ENCODE results near the gene MEGF10. TPM values are rescaled to one million over a fixed set of nuclear protein-coding genes. Genes with fewer than 3 reads are reported as not detected.

The MEGF10 gene
- polyA plus RNA-seq, 1 experiment, result not detected

DNA sequence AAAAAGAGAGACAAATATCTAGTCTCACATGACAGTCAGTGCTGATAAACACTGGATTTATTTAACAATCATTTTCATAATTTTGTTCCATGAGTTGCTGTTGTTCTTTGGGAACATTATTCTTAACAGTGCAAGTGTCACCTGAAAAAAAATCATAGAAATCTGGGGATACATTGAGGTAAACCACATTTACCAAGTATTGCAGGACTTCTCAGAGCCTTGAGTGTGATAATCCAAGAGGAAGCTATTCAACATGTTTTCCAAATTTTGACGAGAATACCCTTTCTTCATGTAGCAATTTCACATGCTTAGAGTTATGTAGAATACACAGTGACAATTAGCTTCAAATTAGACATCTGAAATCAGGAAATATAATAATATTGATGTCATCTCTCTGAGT, 108.5 kb downstream of the MEGF10 start:
- H3K27me3 ChIP-seq (ENCODE audit: control insufficient read depth, insufficient read depth, low read length), result no peaks in the 10 kb centered on the region; the same call in 1 of the 2 replicates
- CTCF ChIA-PET, result interaction anchor here (0.9 kb wide), 1 partner anchor 28 kb away, joined by 3 read pairs; no protein-coding TSS in a partner anchor
- H3K36me3 ChIP-seq (ENCODE audit: control insufficient read depth, insufficient read depth, low read length), result no peaks in the 10 kb centered on the region
- H3K4me3 ChIP-seq (ENCODE audit: low read depth, low read length), result no peak overlapping the region
- TF ChIP-seq, protein P1, sequence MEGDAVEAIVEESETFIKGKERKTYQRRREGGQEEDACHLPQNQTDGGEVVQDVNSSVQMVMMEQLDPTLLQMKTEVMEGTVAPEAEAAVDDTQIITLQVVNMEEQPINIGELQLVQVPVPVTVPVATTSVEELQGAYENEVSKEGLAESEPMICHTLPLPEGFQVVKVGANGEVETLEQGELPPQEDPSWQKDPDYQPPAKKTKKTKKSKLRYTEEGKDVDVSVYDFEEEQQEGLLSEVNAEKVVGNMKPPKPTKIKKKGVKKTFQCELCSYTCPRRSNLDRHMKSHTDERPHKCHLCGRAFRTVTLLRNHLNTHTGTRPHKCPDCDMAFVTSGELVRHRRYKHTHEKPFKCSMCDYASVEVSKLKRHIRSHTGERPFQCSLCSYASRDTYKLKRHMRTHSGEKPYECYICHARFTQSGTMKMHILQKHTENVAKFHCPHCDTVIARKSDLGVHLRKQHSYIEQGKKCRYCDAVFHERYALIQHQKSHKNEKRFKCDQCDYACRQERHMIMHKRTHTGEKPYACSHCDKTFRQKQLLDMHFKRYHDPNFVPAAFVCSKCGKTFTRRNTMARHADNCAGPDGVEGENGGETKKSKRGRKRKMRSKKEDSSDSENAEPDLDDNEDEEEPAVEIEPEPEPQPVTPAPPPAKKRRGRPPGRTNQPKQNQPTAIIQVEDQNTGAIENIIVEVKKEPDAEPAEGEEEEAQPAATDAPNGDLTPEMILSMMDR (IDR thresholded peaks at IDR 0.05; ENCODE audit: insufficient read depth, low read depth, low read length), result no peak
- POLR2A ChIA-PET, result no interaction called here
- DNase-seq (ENCODE audit: low read depth), result no peak

DNA sequence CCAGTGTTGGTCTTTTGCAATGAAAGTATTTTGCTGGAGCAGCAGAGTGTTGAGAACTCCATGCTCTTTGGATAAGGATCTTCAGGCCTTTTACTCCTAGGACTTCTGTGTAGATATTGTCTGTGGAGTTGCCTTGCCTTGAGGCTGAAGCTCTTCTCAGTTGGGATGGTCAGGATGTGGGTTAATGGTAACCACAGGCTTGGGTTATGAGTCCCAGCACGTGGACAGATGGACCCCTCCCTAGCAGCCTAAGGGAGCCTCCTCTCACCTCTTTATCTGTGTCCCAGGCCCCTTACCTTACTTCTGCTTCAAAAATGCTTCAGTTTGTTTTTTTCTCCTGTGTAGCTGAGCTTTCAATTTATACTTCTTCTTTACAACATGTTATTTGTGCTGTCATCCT, 109.9 kb downstream of the MEGF10 start:
- Histone ChIP-seq H3K4me3 (ENCODE audit: low read depth, low read length) (no peak overlapping the region), H3K36me3 (ENCODE audit: control insufficient read depth, insufficient read depth, low read length) (no peaks in the 10 kb centered on the region), H3K27me3 (ENCODE audit: control insufficient read depth, insufficient read depth, low read length) (no peaks in the 10 kb centered on the region; the same call in 1 of the 2 replicates)
- DNase-seq (ENCODE audit: low read depth), result no peak
- POLR2A ChIA-PET, result no interaction called here
- CTCF ChIA-PET, result interaction anchor here (1.1 kb wide), 1 partner anchor 17 kb away, joined by 3 read pairs; no protein-coding TSS in a partner anchor
- TF ChIP-seq, protein P1 (IDR thresholded peaks at IDR 0.05; ENCODE audit: insufficient read depth, low read depth, low read length), result no peak

DNA sequence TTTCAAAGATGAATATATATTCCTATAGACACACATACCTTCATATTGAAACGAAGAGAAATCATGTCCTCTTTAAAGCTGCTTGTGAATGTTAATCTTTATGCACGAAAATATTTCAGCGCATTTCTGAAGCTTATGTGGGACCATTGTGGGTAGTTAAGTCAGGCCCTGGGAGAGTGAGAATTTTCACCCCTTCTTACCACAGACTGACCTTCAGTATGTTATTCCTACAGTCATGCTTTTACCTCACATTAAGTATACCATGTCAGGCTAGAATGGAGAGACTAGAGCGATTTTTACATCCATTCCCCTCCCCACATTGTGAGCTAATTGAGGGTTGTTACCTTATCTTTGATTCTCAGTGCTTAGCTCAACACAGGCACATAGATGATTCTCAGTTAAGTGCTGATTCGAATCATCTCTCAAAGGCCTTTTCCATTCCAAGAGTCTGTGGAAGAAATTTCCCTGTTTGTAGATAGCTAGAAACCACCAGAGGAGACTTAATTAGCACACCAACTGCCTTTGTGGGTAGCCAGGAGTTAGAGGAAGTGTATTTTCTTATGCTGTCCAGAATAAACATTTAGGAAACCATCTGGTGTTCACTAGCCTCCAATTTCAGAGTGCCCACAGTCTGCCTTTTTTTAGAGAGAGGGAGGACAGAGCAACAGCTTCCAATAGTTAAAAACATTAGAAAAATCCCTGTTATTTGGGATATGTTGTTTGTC, 110.5 kb downstream of the MEGF10 start:
- CTCF ChIA-PET, result interaction anchor here (1.1 kb wide), 1 partner anchor 18 kb away, joined by 3 read pairs; no protein-coding TSS in a partner anchor
- Histone ChIP-seq H3K4me3 (ENCODE audit: low read depth, low read length) (no peak overlapping the region), H3K36me3 (ENCODE audit: control insufficient read depth, insufficient read depth, low read length) (no peaks in the 10 kb centered on the region), H3K27me3 (ENCODE audit: control insufficient read depth, insufficient read depth, low read length) (no peaks in the 10 kb centered on the region; the same call in 1 of the 2 replicates)
- POLR2A ChIA-PET, result no interaction called here
- DNase-seq (ENCODE audit: low read depth), result no peak
- TF ChIP-seq, protein P1 (IDR thresholded peaks at IDR 0.05; ENCODE audit: insufficient read depth, low read depth, low read length), result no peak

DNA sequence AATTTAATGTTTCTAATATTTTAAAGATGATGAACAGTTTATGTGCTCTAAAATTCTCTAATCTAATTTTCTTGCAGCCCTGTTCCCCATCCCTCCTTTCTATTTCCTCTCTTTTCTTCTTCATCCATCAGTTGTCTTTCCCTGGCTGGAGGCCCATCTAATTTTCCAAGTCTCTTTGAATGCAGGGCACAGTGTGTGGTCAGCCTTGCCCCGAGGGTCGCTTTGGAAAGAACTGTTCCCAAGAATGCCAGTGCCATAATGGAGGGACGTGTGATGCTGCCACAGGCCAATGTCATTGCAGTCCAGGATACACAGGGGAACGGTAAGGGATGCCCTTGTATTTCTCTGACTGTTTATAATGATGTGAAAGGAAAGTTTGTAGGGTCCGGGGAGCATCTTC, 111.8 kb downstream of the MEGF10 start:
- no peak for DNase-seq (ENCODE audit: low read depth)
- no peak overlapping the region for H3K4me3 ChIP-seq (ENCODE audit: low read depth, low read length)
- no peaks in the 10 kb centered on the region for H3K27me3 ChIP-seq (ENCODE audit: control insufficient read depth, insufficient read depth, low read length)
- POLR2A ChIA-PET, result no interaction called here
- CTCF ChIA-PET, result no interaction called here
- H3K36me3 ChIP-seq (ENCODE audit: control insufficient read depth, insufficient read depth, low read length), result no peaks in the 10 kb centered on the region
- TF ChIP-seq, protein P1 (IDR thresholded peaks at IDR 0.05; ENCODE audit: insufficient read depth, low read depth, low read length), result no peak

DNA sequence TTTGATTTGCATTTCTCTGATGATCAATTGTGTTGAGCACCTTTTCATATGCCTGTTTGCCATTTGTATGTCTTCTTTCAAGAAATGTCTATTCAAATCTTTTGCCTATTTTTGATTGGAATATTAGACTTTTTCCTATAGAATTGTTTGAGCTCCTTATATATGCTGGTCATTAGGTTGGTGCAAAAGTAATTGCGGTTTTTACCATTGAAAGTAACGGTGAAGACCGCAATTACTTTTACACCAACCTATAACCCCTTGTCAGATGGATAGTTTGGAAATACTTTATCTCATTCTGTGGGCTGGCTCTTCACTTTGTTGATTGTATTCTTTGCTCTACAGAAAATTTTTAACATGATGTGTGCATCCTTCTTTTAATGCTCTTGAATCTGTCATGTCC, 113.6 kb downstream of the MEGF10 start:
- H3K27me3 ChIP-seq (ENCODE audit: control insufficient read depth, insufficient read depth, low read length), result no peaks in the 10 kb centered on the region
- TF ChIP-seq, protein P1 (IDR thresholded peaks at IDR 0.05; ENCODE audit: insufficient read depth, low read depth, low read length), result no peak
- DNase-seq (ENCODE audit: low read depth), result no peak
- no peaks in the 10 kb centered on the region for H3K36me3 ChIP-seq (ENCODE audit: control insufficient read depth, insufficient read depth, low read length)
- ChIA-PET POLR2A (no interaction called here), CTCF (no interaction called here)
- no peak overlapping the region for H3K4me3 ChIP-seq (ENCODE audit: low read depth, low read length)

Measured in BJ (cell line).